NCI-H748 treated with DMSO at 0.1 percent for 48 hours (cell line): ENCODE results near the gene OR2F1.

Experiments used
- DNase-seq: peaks from one replicate; lab custom pipeline; 2025; lab: John Stamatoyannopoulos, UW

Gene OR2F1, protein sequence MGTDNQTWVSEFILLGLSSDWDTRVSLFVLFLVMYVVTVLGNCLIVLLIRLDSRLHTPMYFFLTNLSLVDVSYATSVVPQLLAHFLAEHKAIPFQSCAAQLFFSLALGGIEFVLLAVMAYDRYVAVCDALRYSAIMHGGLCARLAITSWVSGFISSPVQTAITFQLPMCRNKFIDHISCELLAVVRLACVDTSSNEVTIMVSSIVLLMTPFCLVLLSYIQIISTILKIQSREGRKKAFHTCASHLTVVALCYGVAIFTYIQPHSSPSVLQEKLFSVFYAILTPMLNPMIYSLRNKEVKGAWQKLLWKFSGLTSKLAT

DNA sequence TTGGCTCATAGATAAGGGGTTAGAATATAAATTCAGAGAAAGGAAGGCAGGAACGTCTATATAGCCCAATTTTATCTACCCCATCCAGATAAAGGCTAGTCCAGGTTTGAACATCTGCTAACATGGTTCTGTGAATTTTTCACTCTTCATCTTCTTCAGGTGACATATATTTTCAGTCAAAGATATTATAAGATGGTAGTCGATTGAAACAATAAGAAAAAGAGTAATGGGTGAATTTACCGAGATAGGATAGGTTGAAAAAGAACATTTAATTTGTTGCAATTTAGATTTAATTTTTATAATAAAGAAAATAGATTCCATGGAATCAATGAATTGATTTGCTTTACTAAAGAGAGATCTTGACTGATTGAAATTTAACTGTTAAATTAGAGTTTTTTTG is at the start of gene OR2F1:
TSS of gene OR2F1 (plus strand) at position 301 of the 400 bp plus-strand sequence. CDS start 5,127 bp downstream, outside the sequence.
- no peak for DNase-seq

DNA sequence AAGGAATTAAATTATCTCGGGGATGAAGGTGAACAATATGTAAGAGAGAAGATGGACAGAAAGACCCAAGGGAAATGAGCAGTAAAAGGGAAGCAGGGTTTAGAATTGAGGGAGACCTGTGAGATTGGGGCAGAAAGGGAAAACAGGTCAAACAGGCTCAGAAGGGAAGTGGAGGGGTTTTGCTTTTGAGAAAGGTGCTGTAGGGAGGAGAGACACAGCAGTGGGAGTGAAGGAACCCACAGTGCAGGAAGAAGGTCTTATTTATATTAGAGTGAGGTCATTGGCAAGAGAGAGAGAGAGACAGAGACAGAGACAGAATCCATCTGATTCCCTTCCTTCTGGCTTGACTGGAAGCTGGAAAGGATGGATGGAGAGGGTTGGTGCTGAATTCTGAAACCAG is 49.1 kb upstream of the OR2F1 start:
- no peak for DNase-seq

DNA sequence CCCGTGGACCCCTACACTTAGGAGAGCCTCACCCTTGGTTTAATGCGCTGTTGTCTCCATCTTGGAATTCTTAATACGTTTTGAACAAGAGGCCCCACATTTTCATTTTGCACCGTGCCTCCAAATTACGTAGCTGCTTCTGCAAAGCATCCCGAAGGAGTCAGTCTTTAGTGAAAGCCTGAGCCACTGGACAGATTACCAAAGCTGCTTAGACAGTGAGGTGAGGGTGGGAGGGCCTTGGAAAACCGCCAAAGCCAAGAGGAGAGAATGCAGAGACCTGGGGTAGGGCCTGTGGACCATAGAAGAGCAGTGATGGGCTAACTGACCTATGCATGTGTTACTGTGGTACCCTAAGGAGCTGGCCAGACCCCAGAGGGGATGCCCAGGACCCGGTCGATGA is 48.5 kb upstream of the OR2F1 start:
- no peak for DNase-seq

DNA sequence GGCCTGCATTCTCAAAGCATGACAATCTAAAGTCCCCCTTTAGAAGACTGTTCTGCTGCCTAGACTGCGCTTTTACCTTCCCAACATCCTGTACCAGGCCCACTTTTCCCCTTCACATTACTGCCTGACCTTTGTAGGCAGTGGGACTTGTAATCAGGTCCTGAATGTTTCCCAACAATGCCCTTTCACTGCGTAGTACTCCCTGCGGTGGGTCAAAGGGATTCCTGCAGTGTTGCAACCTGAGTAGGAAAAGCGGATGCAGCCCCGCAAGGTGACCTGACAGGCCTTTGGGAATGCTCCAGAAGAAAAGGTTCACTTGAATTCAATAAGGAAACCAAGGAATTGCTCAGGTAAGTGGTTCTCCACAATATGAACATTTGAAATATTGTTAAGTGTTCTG is 47.7 kb upstream of the OR2F1 start:
- DNase-seq: no peak

DNA sequence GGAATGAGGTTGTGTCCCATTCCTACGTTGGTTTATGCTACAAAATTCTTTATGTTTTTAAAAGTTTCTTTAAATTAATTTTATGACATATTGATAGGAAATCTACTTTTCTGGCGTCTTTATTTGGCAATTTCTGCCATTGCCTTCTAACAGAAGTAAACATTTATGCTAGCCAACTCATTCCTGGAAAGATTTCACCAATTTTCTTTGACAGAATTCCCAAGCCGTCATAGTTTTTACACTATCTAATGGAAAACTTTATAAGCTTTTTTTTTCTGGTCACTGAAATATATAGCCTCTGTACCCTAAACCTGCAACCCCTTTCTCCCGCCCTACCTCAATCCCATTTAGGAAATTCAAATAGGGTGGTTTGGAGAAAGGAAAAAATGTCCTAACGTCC is 46.5 kb upstream of the OR2F1 start:
- no peak for DNase-seq

DNA sequence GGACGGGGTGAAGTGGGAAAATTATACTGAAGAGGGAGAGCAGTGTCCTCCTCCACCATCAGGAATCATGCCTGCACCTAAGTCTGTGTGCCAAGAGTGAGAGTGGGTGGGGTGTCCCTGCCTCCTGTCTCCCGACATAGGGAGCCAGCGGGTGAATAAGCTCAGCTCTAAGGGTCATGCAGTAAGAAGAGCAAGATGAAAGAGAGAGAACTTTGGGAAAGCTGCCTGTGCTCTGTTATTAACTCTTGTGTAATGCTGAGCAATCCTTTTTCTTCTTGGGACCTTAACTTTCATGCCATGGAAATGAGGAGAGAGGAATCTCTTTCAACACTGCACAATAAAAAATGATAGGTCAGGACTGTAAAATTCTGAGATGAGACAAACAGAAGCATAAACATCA is 44.8 kb upstream of the OR2F1 start:
- DNase-seq: no peak

DNA sequence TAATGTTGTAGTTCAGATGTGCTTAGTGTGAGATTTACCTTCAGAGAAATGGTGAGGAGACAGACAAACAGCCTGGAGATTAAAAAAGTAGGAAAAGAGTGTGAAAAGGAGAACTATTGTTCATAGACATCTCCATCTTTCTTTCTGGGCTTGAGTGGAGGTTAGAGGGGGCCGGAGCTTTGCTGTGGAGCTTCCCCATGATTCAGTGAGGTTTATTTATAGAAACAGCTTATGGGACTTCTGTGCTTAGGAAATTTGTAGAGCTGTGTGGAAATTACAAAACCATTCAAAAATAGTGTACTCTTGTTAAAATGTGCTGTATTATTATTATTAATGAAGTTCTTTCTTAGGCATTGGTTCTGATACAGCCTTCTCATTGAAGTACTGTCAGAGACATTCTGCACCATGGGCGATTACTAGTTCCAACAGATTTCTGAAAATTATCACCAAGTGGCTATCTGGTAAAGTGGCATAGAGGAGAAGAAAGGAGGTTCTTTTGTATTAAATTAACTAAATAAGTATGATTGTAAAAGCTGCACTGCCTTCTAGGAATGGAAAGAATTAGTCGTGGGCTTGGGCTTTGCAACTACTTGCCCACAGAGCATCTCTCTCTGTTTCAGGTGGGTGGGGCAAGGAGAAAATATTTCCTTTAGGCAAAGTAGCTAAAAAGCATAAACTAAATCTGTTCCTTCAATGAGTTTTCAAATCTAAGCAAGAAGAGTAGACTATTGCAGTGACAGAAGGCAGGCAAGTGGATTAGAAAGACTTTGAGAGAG is 44.0 kb upstream of the OR2F1 start:
- no peak for DNase-seq

DNA sequence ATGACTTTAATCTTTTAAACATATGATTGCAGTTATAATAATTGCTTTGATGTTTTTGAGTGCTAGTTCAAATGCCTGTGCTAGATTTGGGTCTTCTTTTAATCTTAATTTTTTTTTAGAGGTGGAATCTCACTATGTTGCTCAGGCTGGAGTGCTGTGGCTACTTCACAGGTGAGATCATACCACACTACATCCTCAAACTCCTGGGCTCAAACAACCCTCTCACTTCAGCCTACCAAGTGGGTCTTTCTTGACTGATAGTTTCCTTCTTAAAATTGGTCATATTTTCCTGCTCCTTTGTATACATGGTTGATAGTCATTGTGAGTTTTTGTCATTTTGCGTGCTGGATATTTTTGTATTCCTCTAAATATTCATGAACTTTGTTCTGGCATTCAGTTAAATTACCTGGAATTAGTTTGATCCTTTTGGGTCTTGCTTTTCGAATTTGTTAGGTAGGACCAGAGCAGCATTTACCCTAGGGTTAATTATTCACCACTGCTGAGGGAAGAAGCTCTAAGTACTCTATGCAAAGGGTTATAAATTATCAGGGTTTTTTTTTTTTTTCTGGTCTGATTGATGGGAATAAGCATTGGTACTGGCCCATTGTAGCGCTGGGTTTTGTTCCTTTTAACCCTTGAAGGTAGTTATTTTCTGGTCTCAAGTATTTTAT is 40.6 kb upstream of the OR2F1 start:
- DNase-seq: no peak

DNA sequence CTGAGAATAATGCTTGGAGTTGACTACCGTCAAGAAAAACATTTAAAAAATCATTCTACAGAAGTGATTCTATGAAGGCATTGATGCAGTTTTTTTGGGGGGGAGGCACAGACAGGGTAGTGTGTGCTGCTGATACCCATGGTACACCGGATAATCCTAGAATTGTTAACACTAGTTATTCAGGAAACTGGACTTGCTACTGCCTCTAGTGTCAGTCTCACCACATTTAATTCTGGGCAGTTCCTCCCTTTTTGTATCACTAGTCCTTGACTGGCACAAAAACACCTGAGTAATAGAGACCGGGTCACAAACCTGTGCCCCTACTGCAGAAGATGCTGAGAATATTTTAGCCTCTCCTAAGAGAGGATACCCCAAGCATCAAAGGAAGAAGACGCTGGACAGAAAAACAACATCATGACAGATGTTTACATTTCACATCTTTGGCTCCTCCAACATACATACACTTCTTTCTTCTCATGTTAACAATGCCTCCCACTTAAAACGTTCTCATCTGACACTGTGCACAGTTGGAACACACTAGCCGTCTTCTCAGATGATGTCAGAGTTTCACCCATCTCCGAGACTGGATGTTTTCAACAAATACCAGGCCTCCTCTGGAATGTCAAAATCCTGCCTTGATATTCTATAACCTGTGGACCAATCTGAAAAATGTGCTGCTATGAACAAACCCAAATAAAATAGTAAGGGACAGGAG is 39.5 kb upstream of the OR2F1 start:
- no peak for DNase-seq

DNA sequence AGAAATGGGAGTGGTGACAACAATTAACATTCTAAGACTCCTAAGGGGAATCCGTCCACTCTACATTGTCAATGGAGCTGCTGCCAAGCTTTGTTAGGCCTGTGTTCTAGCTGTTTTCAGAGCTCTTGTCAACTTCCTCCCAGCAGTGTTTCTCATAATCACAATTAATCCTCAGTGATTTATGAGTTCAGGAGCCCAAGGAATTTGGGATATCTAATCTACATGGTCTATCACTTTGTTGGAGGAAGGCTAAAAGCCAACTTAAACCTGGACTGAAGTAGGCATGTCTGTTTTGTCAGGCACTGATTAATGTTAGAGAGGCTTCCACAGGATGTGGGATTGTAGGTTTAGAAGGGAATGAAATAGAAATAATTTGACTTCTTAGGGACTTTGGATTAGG is 29.8 kb upstream of the OR2F1 start:
- DNase-seq: no peak

DNA sequence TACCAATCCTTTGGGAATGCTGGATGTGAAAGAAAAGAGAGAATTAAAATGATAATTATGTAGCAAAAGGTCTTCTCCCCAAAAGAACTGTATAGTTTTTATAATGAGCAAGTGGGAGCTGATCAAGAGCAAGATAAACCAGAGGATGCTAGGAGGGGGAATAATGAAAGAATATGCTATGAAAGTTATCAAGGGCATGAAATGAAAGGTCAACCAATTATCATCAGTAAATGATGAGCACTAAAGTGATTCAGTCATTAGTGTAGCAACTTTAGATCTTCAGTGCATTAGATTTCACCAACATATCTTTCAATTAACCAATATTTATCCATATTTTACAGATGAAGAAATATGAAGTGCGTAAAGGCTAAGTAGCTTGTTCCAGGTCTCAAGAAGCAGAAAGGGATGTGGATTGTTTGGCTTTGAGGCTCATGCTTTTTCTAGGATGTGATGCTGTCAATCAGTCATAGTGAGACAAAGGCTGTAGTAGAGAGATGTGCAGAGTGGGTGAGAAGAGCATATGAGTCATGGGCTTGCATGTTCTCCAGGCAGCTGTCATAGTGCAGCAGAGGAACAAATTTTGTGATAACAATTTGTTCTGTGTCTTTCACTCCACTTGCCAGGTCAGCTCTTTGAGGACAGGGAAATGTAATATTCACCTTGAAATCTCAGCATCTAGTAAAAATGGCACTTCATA is 25.3 kb upstream of the OR2F1 start:
- no peak for DNase-seq

DNA sequence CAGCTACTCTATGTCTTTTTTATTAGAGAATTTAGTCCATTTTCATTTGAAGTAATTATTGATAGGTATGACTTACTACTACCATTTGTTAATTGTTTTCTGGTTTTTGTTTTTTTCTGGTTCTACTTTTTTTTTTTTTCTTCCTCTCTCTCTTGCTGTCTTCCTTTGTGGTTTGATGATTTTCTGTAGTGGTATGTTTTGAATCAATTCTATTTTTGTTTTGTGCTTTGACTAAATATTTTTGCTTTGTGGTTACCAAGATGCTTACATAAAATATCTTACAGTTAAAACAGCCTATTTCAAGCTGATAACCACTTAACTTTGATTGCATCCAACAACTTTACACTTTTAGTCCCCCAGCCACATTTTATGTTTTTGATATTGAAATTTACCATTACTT is 22.9 kb upstream of the OR2F1 start:
- DNase-seq: no peak

DNA sequence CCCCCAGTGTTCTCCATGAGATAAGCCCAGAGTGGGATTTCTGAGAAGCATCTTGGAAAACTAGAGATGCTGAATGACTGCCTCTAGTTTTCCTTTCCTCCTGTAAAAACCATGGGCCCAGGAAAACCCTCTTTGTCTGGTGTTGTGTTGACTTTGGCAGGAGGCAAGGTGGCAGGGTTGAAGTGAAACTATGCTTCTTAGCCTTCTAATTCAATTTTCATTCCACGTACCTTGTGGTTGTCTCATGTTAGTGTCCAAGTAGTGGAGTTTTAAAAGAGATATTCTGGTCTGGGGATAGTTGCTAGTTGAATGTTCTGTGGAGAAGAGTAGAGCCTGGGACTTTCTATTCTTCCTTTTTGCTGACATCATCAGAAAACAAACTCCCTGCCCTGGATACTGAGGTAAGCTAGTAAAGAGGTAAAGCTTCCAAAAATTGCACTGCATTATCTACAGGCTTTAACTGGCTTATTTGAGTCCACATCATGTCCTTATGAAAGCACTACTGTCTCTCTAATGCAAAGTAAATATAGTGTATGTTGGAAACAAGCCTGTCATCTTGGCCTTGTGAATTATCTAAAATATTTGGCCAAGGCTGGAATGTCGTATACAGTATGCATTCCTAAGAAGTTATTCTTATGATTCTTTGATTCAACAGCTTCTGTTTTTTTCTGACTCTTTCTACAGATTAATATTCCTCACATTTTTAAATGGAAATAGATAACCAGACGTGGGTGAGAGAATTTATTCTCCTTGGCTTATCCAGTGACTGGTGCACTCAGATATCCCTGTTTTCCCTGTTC is 19.9 kb upstream of the OR2F1 start, which contains the start of gene OR2F2:
TSS of gene OR2F2 (plus strand) at position 708 of the 800 bp plus-strand sequence. CDS start at position 708, 0 bp downstream.
- DNase-seq: no peak

DNA sequence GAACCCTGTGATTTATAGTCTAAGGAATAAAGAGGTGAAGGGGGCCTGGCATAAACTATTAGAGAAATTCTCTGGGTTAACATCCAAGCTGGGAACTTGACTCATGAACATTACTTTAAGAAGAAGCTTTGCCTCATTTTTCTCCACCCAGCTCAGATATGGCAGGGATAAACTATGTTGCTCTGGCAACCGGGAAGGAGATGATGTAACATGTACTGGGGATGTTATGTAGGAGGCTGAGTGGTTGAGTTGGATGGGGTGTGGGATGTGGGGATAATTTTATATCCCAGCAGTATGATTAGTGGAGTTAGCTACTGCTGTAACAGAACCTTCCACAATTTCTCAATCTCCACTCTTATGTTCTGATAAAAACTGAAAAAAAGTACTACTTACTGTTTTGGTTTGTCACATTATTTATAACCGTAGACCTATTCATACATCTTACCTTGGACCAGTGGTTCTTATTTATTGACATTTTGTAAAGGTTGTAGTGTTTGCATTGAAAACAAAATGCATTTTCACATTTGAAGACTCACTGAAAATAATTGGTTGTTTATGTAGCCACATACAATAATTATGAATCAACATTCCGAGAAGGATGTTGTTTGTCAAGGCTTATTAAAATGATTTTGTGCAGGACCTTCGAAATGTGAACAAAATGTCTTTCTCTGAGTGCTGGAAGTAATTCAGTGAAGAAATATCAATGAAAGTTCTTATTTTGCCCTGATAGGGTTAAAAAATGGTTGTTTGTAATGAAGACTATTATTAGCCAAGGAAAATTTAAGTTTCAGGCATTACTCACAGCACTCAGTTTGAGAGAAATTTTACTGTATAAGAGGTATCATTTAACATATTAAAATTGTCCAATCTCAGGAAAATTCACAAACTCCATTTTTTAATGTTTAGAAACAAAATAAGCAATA is 18.3 kb upstream of the OR2F1 start:
- DNase-seq: no peak

DNA sequence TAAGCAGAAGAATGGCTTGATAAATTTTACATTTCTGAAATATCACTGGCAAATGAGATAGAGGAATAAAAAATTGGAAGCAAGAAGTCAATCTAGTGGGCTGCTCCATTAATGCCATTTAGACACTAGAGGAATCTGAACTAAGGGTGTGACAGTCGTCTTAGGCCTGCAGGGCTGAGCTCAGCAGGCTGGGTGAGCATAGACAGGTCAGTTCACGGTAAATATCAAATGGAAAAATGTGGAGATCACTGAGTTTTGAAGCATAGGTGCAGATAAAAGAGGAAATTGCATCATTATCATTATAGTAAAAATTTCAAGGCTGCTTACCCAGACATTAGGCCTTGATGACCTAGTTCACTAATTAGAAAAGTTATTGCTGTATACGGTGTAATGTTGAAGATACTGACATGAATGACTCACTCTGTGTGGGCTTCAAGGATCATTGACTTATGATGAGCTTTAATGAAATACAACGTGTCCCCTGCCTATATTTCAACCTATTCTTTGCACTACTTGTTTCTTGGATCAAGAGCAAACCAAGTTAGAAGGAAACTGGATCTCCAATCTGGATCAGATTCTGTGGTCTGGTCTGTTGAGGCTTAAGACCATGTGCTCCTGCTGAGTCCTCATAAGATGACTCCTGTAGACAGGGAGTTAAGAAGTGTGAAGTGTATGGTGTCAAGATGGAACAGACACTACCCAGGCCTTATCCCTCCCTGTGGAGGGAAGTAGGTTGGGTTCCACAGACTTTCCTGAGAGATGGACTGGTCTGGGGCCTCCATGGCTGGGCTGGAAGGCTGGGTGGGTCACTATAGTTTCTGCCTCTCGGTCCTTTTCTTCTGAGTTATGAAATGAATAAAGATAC is 16.0 kb upstream of the OR2F1 start:
- DNase-seq: no peak

DNA sequence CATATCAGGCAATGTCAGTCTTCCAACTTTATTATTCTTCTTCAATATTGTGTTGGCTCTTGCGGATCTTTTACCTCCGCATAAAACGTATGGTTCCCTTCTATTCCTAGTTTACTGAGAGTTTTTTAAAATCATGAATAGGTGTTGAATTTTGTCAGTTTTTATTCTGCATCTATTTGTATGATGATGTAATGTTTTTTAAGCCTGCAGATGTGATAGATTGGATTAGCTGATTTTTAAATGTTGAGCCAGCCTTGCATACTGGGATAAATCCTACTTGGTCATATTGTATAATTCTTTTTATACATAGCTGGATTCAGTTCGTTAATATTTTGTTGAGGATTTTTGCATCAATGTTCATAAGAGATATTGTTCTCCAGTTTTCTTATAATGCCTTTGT is 9.2 kb upstream of the OR2F1 start:
- no peak for DNase-seq

DNA sequence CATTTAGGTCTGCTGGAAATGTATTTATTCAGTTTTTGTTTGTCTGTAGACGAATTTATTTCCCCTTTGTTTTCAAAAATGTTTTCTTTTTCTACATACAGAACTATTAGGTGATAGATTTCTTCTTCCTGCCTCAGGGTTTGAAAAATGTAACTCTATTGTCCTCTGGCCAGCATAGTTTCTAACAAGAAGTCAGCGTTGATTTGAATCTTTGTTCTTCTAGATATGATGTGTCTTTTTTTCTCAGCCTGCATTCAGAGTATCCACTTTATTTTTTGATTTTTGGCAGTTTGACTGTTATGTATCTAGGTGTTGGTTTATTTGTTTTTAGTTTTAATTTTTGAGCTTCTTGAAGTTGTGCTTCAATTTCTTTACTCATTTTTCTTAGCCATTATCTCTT is 7.5 kb upstream of the OR2F1 start:
- no peak for DNase-seq

DNA sequence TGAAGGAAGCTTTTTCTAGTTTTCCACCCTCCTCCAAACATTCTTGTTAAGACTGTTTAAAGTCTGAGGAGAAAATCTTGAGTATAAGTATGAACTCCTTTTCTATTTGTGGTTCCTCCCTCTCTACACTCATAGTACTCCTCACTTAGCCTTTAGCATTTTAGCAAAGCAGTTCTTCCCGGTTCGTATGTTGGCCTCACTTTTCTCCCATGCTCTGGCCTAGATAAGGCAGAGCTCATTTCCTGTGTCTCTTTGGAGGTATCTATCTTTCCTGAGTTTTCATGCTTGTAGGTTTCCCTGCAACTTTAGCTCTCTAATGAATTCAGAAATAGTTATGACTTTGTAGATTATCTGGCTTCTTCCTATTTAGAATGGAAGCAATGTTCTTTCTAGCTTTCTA is 5.9 kb upstream of the OR2F1 start:
- no peak for DNase-seq

DNA sequence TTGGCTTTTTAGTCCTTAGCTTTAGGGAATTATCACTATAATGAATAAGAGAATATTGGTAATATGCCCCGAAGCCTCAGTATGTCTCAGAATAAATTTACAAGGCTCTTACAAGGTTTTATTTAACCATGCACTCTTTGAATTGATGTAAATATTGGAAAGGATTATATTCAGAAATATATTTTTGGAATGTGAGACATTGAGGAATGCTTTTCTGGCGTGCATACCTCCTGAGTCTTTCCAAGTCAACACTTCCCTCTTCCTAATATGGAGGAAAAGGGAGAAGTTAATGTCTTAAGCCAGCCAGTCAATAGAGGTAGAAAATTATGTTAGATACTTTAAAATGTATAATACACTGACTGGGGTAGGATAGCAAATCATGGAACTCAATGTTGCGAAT is 1.2 kb upstream of the OR2F1 start:
- DNase-seq: no peak
